Chondrocyte (in vitro differentiated cells): ENCODE data around the gene MTM1. TPM values are rescaled to one million over a fixed set of nuclear protein-coding genes. Genes with fewer than 3 reads are reported as not detected.

Experiments used
- DNase-seq: peaks from one replicate; pipeline ENCODE4 v3.0.0; 2021; ENCODE audit warnings: mixed read lengths, low spot score
- H3K27ac Mint-ChIP-seq: one replicate; pipeline ENCODE4 v1.8.0; 2021; ENCODE audit warnings: mild to moderate bottlenecking, moderate library complexity, mixed read lengths; ENCODE audit not compliant: unreplicated experiment
- H3K27me3 Mint-ChIP-seq: 2 replicates; pipeline ENCODE4 v1.8.0; 2021; ENCODE audit warnings: low read depth, mixed read lengths
- H3K36me3 Mint-ChIP-seq: 2 replicates; pipeline ENCODE4 v1.8.0; 2021; ENCODE audit warnings: low read depth, mixed read lengths
- H3K4me1 Mint-ChIP-seq: 2 replicates; pipeline ENCODE4 v1.8.0; 2021; ENCODE audit warnings: low read depth, mild to moderate bottlenecking, mixed read lengths
- H3K4me3 Mint-ChIP-seq: one replicate; pipeline ENCODE4 v1.8.0; 2021; ENCODE audit warnings: mild to moderate bottlenecking, moderate library complexity, mixed read lengths; ENCODE audit not compliant: unreplicated experiment
- H3K9me3 Mint-ChIP-seq: 2 replicates; pipeline ENCODE4 v1.8.0; 2021; ENCODE audit warnings: low read depth, mixed read lengths
- total RNA-seq: library from RNA; stranded (reverse); gene quantifications from 3 replicates; pipeline ENCODE4 v1.2.1, GENCODE V29; 2021
- TF ChIP-seq, protein P1 (sequence below): fragments of 200-600 bp; sonication (generic); IDR thresholded peaks from 2 replicates; pipeline ENCODE4 v1.5.0; 2021; ENCODE audit warnings: antibody characterized with exemption, mild to moderate bottlenecking, moderate library complexity

MTM1 gene
- total RNA-seq, 1 donor from 2014 or later: 10.1 TPM

DNA sequence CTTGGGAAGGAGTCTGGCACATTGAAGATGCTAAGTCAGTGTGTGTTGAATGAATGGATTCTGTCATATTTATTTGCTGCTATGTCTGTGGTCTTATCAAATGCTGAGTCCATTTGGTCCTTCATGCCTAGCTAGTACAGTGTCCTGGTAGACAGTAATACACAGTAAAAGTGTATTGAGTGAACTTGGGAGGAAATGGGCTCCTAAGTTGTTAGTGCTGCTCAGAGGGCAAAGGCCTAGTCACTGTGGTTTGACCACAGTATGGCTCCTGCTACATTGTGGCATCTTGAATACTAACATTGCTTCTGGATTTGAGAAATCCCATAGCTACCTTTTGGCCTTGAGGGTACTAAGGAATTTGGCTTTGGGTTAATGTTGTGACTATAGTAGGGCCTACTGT is 33.9 kb downstream of the MTM1 start:
- DNase-seq: no peak
- TF ChIP-seq, protein P1, sequence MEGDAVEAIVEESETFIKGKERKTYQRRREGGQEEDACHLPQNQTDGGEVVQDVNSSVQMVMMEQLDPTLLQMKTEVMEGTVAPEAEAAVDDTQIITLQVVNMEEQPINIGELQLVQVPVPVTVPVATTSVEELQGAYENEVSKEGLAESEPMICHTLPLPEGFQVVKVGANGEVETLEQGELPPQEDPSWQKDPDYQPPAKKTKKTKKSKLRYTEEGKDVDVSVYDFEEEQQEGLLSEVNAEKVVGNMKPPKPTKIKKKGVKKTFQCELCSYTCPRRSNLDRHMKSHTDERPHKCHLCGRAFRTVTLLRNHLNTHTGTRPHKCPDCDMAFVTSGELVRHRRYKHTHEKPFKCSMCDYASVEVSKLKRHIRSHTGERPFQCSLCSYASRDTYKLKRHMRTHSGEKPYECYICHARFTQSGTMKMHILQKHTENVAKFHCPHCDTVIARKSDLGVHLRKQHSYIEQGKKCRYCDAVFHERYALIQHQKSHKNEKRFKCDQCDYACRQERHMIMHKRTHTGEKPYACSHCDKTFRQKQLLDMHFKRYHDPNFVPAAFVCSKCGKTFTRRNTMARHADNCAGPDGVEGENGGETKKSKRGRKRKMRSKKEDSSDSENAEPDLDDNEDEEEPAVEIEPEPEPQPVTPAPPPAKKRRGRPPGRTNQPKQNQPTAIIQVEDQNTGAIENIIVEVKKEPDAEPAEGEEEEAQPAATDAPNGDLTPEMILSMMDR: no peak
- no peaks in the 10 kb centered on the region for H3K4me1 Mint-ChIP-seq
- H3K27ac Mint-ChIP-seq: no peak overlapping the region
- no peak overlapping the region for H3K4me3 Mint-ChIP-seq
- peaks cover 4% of the 10 kb centered on the region for H3K36me3 Mint-ChIP-seq
- H3K27me3 Mint-ChIP-seq: no peaks in the 10 kb centered on the region
- H3K9me3 Mint-ChIP-seq: peaks cover 10% of the 10 kb centered on the region

DNA sequence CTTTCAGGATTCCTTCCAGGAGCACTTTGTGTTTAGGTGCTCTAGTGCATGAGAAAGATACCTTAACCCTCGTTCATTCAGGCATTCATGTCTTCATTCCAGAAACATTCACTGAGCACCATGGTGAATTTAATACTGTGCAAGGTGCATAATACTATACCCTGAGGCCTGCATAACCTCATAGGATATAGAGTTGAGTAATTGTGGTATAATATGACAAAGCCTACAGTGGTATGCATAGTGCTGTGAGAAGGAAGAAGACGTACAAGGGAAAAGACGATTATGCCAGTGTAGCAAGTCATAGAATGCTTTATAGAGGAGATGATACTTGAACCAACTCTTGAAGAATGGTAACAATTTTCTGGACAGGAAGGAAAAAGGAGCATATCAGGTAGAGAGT is 34.3 kb downstream of the MTM1 start:
- Mint-ChIP-seq H3K27me3 (no peaks in the 10 kb centered on the region), H3K4me1 (no peaks in the 10 kb centered on the region), H3K4me3 (no peak overlapping the region), H3K27ac (no peak overlapping the region), H3K9me3 (peaks cover 13% of the 10 kb centered on the region), H3K36me3 (peaks cover 4% of the 10 kb centered on the region)
- TF ChIP-seq, protein P1: no peak
- DNase-seq: no peak

DNA sequence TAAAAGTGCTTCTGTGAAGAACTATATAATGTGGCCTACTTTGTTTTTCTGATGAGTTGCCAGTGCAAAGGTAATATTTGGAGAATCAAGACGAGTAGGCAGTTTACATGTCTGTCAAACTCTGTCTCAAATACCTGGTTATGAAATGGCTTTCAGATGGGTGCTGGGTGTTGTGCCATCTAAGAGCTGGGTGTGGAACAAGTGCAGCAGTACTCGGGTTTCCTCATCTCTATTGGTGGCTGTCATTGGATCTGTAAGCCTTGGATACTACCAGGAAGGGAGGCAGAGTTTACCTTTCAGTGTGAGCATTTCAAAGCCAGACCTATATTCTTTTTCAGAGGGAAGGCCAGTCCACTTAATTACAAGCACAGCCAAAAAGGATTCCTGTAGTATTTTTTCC is 37.2 kb downstream of the MTM1 start:
- TF ChIP-seq, protein P1: no peak

GRCh38 chrX:150607201-150607600 is 38.8 kb downstream of the MTM1 start:
- no peak overlapping the region for H3K27ac Mint-ChIP-seq
- no peaks in the 10 kb centered on the region for H3K27me3 Mint-ChIP-seq
- H3K4me1 Mint-ChIP-seq: no peaks in the 10 kb centered on the region
- H3K9me3 Mint-ChIP-seq: peaks cover 19% of the 10 kb centered on the region
- peaks cover 4% of the 10 kb centered on the region for H3K36me3 Mint-ChIP-seq
- H3K4me3 Mint-ChIP-seq: no peak overlapping the region
- TF ChIP-seq, protein P1: no peak
- no peak for DNase-seq

More for the DNA sequence above, 37.2 kb downstream of the MTM1 start:
- Mint-ChIP-seq H3K9me3 (peaks cover 19% of the 10 kb centered on the region), H3K4me1 (no peaks in the 10 kb centered on the region), H3K36me3 (peaks cover 4% of the 10 kb centered on the region), H3K27ac (no peak overlapping the region), H3K4me3 (no peak overlapping the region), H3K27me3 (no peaks in the 10 kb centered on the region)
- DNase-seq: no peak

DNA sequence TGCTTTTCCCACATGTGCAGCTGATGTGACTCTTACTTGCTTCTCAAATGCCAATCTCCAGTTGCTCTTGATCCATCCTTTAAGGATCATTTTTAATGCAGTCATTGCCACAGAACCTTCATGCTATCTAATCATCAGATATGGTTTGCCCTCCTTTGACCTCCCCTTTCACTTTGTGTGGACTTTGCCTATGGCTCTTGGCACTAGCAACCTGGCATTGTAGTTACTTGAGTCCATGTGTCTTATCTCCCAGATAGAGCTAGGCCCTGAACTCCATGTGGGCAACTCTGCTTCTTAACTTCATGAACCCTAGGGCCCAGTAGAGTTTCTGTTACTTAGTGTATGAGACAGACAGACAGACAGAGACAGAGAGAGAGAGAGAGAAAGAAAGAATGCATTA is 41.6 kb downstream of the MTM1 start:
- TF ChIP-seq, protein P1: no peak
- Mint-ChIP-seq H3K27me3 (no peaks in the 10 kb centered on the region), H3K36me3 (peaks cover 6% of the 10 kb centered on the region), H3K4me3 (no peak overlapping the region), H3K9me3 (peaks cover 11% of the 10 kb centered on the region), H3K27ac (no peak overlapping the region), H3K4me1 (no peaks in the 10 kb centered on the region)
- no peak for DNase-seq
